Stimulated activated CD8-positive, alpha-beta memory T cell treated with anti-CD3 and anti-CD28 coated beads, Interleukin-15, amount 100 ng/mL, for 1 hour (primary cell): ENCODE data around the gene GPR42.
"Not testable (repeated sequence)": the region's sequence is repeated elsewhere in the genome, so short reads cannot be mapped to it uniquely, and the experiment has no call there.

Source experiments
- DNase-seq: peaks from one replicate; pipeline ENCODE4 v3.0.0-alpha.2; 2020; ENCODE audit warnings: low read depth

Gene GPR42

GRCh38 chr19:35396240-35396885, 25.5 kb downstream of the GPR42 start:
- DNase-seq, result no peak

GRCh38 chr19:35397064-35397463, 26.2 kb downstream of the GPR42 start:
- no peak for DNase-seq

- DNase-seq, result no peak
These were observed 27.7 kb downstream of the GPR42 start for GRCh38 chr19:35398570-35398969.

DNA sequence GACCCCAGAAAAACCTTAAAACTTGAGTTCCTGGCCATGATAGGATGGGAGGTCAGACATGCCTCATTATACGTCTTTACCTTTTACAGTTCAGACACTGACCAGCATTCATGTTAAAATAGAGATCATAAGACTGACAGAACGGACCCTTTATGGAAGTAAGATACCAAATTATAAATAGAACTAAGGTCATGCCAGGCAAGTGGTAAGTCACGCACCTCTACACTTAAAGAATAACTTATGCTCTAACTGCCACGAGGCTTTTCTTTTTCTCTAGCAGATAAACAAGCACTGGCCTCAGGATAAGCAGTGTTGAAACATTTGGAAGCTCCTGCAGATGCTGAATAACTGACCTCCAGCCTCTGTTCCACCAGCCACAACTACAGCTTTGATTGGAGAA, 28.4 kb downstream of the GPR42 start:
- DNase-seq, result no peak

DNA sequence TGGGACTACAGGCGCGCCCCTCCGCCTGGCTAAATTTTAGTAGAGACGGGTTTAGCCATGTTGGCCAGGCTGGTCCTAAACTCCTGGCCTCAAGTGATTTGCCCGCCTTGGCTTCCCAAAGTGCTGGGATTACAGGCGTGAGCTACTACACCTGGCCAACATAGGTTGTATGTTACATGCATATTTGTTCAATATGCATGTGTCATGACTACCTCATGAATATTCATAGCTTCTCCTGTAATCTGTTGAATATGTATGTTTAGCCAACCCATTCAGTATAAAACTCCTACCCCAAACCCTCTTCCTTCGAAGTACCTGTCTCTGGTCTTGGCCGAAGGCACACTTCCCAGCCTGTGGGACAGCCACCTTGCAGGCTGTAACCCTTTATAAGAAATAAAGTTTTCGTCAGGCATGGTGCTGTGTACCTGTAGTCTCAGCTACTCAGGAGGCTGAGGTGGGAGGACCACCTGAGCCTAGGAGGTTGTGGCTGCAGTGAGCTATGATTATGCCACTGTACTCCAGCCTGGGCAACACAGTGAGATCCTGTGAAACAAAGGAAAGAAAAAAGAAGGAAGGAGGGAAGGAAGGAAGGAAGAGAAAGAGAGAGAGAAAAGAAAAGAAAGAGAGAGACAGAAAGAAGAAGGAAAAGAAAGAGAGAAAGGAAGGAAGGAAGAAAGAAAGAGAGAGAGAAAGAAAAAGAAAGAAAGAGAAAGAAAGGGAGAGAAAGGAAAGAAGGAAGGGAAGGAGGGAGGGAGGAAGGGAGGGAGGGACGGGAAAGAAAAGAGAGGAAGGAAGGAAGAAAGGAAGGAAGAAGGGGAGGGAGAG, 29.3 kb downstream of the GPR42 start:
- no peak for DNase-seq

- no peak for DNase-seq
These were observed 29.9 kb downstream of the GPR42 start for GRCh38 chr19:35400773-35401100.

GRCh38 chr19:35401416-35401815, 30.5 kb downstream of the GPR42 start:
- DNase-seq, result not testable (repeated sequence)

DNA sequence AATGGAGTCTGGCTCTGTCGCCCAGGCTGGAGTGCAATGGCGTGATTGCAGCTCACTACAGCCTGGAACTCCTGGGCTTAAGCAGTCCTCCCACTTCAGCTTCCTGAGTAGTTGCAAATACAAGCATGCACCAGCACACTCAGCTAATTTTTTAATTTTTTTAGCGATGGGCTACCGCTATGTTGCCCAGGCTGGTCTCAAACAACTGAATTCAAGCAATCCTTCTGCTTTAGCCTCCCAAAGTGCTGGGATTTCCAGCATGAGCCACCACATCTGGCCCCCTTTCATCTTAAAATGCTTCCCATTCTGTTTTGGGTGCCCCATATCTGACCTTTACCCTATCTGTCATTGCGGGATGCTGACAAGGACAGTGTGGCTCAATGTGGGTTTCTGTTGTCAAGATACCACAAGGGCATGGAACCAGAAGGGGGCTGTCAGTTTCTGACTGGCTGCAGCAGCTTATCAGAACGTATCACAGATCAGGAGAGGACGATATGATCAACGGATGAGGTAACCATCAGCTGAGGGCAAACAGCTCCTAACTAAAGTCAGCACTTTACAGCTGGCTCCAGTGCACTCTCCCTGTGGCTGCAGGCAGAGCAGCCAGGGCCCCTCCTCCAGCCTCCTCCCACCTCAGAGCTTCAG, 32.4 kb downstream of the GPR42 start:
- no peak for DNase-seq

GRCh38 chr19:35404879-35405622, 34.2 kb downstream of the GPR42 start:
- no peak for DNase-seq

DNA sequence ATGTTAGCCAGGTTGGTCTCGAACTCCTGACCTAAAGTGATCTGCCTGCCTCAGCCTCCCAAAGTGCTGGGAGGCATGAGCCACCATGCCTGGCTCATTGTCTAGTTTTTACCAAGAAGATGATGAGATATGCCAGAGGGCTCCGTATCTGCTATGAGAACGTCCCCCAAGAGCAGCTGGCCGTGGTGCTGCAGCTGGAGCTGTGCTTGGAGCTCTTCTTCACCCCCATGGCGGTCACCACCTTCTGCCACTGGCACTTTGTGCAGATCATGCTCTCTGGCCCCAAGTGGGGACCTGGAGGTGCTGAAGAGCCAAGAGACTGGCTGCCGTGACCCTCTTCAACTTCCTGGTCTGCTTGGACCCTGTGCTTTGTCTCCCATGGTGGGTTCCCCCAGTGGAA, 36.8 kb downstream of the GPR42 start:
- no peak for DNase-seq

DNA sequence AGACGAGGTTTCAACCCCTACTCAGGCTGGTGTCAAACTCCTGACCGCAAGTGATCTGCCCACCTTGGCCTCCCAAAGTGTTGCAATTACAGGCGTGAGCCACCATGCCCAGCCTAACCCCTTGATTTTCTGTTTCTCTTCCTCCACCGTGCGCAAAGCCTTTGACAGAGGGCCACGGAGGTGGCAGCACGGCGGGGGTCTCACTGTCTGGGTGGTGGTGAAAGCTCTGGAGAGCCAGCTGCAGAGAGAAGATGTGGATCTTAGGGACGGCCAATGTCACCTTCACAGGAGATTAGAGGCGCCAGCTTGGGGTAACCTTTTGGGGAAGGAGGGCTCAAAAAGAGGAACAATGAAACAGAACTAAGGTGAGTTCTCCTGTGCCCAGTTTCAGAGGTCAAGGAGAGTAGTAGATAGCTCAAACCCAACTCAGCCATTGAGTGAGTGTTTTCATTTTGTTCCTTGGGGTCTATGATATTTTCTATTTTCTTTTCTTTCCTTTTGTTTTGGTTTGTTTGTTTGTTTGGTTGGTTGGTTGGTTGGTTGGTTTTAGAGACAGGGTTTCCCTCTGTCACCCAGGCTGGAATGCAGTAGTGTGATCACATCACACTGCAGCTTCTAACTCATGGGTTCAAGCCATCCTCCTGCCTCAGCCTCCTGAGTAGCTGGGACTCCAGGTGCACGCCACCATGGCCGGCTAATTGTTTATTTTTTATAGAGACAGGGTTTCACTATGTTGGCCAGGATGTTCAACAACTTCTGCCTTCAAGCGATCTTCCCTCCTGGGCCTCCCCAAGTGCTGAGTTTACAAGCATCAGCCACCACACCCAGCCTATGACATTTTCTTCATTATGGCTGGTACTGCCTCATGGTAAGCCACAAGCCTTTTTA, 37.7 kb downstream of the GPR42 start:
- DNase-seq, result no peak

GRCh38 chr19:35409191-35409590, 38.3 kb downstream of the GPR42 start:
- no peak for DNase-seq

- no peak for DNase-seq
These were observed 39.6 kb downstream of the GPR42 start for GRCh38 chr19:35410487-35410886.

DNA sequence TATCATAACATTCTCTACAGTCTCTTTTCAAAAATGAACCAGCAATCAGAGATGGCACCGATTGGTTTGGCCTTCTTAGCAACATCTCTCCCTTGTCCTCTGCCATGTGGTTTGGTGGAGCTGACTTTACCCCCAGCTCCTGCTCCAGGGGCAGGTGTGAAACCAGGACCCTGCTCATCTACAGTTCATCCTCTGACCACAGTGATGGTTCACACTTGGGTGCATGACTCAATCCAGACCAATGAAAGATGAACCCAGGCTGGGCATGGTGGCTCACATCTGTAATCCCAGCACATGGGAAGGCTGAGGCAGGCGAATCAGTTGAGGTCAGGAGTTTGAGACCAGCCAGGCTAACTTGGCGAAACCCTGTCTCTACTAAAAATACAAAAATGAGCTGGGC, 43.6 kb downstream of the GPR42 start:
- no peak for DNase-seq

GRCh38 chr19:35416331-35416730, 45.5 kb downstream of the GPR42 start:
- no peak for DNase-seq

DNA sequence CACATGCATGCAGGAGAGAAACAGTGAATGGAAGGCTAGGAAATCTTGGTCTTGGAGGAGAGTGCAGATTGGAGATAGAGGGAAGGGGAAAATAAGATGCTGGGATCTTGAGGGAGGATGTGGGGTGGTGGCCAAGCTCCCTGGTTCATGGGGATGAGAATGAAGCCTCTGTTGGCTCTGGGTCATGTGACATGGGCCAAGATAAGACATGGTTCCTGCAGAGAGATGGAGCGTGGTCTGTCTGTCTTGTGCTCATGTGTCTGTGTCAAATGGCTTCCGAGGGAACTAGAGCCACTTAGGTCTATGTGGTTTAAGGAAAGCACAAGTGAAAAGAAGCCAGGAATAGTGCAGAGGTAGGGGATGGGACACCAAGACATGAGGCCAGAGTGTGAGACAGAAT, 46.4 kb downstream of the GPR42 start:
- no peak for DNase-seq

DNA sequence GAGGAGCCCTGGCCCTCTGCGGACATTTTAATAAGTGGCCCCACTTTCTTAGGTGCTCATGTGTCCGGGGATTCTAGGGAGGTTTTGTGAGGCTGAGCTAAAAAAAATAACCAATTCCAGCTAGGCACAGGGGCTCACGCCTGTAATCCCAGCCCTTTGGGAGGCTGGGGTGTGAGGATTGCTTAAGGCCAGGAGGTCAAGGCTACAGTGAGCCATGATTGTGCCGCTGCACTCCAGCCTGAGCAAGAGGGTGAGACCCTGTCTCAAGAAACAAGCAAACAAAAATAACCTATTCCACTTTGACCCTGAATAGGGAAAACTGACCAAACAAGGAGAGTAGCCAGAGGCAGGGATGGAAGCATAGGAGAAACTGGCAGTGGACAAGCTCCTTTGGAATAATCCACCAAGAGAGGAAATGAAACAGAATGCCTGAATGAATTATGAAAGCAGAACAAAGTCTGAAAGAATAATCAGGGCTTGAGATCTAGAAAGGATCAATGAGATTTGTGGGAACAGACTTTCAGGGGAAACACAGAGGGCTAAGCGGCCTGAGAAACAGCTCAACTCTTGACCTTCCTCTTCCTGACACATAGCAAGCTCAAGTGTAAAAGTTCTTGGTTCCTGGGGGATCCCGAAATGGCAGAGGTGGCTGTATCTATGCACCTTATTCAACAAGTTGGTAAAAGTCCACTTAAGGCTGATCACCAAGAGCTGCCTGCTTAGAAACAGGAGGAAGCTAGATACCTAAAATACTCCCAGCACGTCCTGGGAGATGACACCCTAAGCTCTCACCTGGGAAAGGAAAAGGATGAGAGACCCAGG, 47.1 kb downstream of the GPR42 start:
- DNase-seq, result no peak

DNA sequence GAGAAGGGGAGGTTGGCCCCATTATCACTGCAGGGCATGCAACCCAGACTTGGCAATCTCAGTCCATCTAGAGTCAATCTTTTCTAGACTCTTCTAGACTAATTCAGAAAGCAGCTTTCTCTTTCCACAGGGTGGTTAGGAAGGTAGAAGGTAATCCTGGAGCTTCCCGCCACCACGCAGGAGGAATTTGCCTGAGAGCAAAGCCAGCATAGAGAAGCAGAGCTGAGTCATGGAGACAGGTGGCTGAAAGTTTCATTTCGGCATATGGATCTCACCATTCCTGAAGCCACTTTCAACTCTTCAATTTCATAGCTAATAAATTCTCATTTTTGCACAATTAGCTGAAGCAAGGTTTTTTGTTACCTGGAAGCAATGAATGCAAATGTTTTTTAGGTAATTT, 48.2 kb downstream of the GPR42 start:
- no peak for DNase-seq

- no peak for DNase-seq
These were observed 48.9 kb downstream of the GPR42 start for GRCh38 chr19:35419805-35420204.

DNA sequence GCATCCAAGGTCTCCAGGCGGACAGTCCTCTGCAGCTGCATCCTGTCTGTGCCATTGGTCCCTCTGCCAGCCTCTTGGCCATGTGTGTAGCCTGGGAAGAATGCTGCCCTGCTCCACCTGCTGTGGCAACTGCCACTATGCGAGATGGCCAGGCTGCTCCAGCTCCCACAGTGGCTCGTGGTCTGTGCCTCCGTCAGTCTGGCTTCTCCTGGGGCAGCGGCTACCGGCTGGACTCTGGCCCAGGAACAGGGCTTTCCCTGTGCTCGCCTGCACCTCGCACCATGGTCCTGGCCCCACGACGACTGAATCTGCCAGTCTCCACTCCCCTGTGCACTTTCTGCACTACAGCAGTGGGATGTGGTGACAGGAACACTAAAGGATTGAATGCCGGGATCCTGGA, 50.5 kb downstream of the GPR42 start:
- DNase-seq, result no peak
